Ascending aorta (tissue), 2 donors: ENCODE results near the gene EXOC3L1. TPM values are rescaled to one million over a fixed set of nuclear protein-coding genes. Genes with fewer than 3 reads are reported as not detected.

Source experiments
- DNase-seq, 2 donors: peaks; one replicate each; pipeline ENCODE4 v3.0.0-alpha.2; 2019; ENCODE audit warnings: low spot score in 2 of 2
- H3K27ac ChIP-seq, 2 donors: fragments of 200-600 bp; sonication (generic); one replicate each; pipeline ENCODE4 v1.5.1; 2016 to 2017; ENCODE audit warnings: mild to moderate bottlenecking in 1 of 2
- H3K27me3 ChIP-seq: fragments of 200-600 bp; sonication (generic); one replicate; pipeline ENCODE4 v1.5.1; 2017
- H3K36me3 ChIP-seq, 2 donors: fragments of 200-600 bp; sonication (generic); one replicate each; pipeline ENCODE4 v1.5.1; 2016
- H3K4me1 ChIP-seq, 2 donors: fragments of 200-600 bp; sonication (generic); one replicate each; pipeline ENCODE4 v1.5.1; 2016 to 2017; ENCODE audit warnings: mild to moderate bottlenecking in 1 of 2
- H3K4me3 ChIP-seq, 2 donors: fragments of 200-600 bp; sonication (generic); one replicate each; pipeline ENCODE4 v1.5.1; 2016 to 2017; ENCODE audit warnings: mild to moderate bottlenecking in 1 of 2
- H3K9me3 ChIP-seq, 2 donors: fragments of 200-600 bp; sonication (generic); one replicate each; pipeline ENCODE4 v1.5.1; 2016
- intact Hi-C: fragments of 100-400 bp; cut with DNase I; formaldehyde crosslinking; loops from one replicate; pipeline ENCODE4 v1.15.1; 2023
- total RNA-seq: library from RNA; depleted of rRNA; stranded (reverse); fragments of >200 nt; gene quantifications from one replicate; pipeline ENCODE4 v1.1.0, GENCODE V29; 2016
- TF ChIP-seq, protein P1 (sequence below), 3 experiments: fragments of 200-600 bp in 2 of 3; fragments of 450-650 bp in 1 of 3; sonication (generic) in 2 of 3; IDR thresholded peaks; one replicate each; pipeline ENCODE4 v1.5.1; 2016 to 2019; ENCODE audit warnings: antibody characterized with exemption in 3 of 3, mild to moderate bottlenecking in 1 of 3, moderate library complexity in 1 of 3

Gene EXOC3L1
- total RNA-seq, 1 donor from 2014 or later: 11.2 TPM

DNA sequence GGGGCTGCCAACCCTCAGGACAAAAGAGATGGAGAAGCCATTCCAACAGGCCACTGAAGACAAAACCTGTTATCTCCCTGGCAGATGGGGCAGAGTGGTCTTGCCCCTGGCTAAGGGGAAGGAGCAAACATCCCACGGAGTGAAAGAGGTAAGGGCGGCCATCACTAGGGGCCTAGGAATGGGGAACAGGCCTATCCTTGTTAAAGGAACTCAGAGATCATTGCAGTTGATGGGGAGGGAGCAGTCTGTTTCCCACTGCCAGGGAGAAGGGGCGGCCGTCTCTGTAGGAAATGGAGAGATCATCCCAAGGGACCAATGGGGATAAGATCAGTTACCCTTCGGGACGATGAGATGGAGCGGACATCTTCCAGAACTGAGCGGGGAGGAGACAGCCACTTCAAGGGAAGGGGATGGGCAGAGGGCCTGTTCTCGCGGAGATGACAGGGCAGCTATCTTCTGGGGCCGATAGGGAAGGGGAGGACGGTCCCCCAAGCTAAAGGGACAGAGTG is 36.4 kb upstream of the EXOC3L1 start:
- Histone ChIP-seq H3K4me1 (peaks cover 6 to 15% of the 10 kb centered on the region in 2 donors), H3K27ac (peak overlapping the region; percentile 80 to 88), H3K9me3 (no peaks in the 10 kb centered on the region), H3K4me3 (peak overlapping the region; percentile 87 to 96), H3K36me3 (peaks cover 32 to 38% of the 10 kb centered on the region in 2 donors), H3K27me3 (no peaks in the 10 kb centered on the region)
- intact Hi-C loops: loop anchor here (2.0 kb wide), 1 partner anchor 34 kb away; the partner anchor contains the start of gene E2F4
- no peak for DNase-seq
- TF ChIP-seq, protein P1, sequence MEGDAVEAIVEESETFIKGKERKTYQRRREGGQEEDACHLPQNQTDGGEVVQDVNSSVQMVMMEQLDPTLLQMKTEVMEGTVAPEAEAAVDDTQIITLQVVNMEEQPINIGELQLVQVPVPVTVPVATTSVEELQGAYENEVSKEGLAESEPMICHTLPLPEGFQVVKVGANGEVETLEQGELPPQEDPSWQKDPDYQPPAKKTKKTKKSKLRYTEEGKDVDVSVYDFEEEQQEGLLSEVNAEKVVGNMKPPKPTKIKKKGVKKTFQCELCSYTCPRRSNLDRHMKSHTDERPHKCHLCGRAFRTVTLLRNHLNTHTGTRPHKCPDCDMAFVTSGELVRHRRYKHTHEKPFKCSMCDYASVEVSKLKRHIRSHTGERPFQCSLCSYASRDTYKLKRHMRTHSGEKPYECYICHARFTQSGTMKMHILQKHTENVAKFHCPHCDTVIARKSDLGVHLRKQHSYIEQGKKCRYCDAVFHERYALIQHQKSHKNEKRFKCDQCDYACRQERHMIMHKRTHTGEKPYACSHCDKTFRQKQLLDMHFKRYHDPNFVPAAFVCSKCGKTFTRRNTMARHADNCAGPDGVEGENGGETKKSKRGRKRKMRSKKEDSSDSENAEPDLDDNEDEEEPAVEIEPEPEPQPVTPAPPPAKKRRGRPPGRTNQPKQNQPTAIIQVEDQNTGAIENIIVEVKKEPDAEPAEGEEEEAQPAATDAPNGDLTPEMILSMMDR (IDR thresholded peaks at IDR 0.05): no peak

DNA sequence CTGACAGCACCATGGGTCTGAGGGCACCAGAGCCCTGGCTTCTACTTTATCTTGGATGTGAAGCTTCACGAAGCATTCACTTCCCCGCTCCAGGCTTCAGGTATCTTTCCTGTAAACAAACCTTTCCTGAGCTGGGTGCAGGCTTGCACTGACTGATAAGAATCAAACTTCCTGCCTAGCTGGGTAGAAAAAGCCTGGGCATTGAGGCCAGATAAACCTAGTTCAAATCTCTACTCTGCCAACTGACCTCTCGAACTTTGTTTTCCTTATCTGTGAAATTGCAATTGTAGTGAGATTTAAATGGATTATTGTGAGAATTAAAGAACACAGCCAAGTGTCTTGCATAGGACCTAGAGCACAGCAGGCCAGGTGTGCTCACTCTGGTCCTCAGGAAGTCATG is 34.1 kb upstream of the EXOC3L1 start:
- Histone ChIP-seq H3K27ac (no peak overlapping the region), H3K4me1 (peaks cover 6 to 15% of the 10 kb centered on the region in 2 donors), H3K36me3 (peaks cover 8 to 14% of the 10 kb centered on the region in 2 donors), H3K27me3 (no peaks in the 10 kb centered on the region), H3K4me3 (no peak overlapping the region), H3K9me3 (no peaks in the 10 kb centered on the region)
- TF ChIP-seq, protein P1 (IDR thresholded peaks at IDR 0.05): no peak
- no peak for DNase-seq
- intact Hi-C loops: no loop called here

DNA sequence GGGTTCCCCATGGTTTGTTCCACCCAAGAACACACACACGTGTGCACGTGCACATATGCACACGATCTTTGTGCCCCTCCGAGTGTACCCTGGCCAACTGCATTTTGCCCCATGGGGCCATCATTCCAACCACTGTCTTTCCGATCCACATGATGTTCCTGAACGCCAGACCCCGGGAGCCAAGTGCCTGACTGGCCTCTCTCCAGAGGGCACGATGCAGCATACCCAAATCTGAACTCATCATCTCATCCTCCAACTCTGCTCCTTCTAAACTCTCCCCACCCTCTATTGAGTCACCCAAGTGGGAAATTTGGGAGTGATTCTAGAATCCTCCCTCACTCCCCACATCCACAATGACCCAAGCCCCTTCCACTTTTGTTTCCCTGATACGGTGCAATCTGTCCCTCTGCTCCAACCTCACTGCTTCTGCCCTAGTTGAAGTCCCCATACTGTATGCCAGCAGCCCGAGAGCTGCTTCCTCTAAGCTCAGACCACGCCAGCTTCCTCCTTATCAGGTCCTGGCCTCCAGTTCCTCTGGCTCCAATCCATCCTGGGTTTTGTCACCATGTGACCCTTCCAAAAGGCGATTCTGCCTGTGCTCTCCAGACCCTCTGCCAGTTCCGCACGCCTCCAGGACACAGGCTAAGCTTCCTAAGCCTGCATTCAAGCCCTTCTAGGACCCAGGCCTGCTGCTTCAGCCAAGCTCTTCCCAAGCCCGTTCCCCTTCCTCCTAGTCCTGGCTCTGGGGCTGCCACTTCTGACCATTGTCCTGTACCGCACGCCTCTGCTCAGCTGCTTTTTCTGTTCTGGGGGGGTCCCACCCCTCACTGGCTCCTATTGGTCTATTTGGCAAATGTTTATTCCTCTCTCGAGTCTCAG is 26.9 kb upstream of the EXOC3L1 start:
- peak overlapping the region; percentile 14 to 22 for H3K27ac ChIP-seq
- H3K36me3 ChIP-seq: no peaks in the 10 kb centered on the region
- no peaks in the 10 kb centered on the region for H3K27me3 ChIP-seq
- no peak overlapping the region for H3K4me3 ChIP-seq
- intact Hi-C loops: no loop called here
- no peaks in the 10 kb centered on the region for H3K4me1 ChIP-seq
- peak in 1 of 2 donors; percentile 77 for DNase-seq
- H3K9me3 ChIP-seq: no peaks in the 10 kb centered on the region
- TF ChIP-seq, protein P1 (IDR thresholded peaks at IDR 0.05): no peak

DNA sequence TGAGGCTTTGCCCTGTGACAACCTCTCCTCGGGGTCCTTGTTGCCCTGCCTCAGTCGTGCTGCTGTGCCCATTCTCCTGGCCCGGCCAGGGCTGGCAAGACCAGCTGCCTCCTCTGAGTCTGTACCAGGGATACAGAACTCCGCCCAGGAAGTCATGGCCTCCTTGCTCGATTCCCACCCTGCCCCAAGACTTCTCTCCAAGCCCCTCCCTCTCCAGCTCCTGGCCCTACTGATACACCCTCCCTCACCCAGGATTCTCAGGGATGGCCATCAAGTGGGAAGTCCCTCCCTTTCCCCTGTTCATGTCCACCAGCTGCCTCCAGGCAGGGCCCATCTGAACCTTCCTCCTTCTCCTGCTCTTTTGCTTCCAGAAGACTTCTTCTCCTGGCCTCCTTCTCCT is 25.8 kb upstream of the EXOC3L1 start:
- Histone ChIP-seq H3K36me3 (peaks cover 0 to 2% of the 10 kb centered on the region in 2 donors), H3K4me3 (no peak overlapping the region), H3K4me1 (no peaks in the 10 kb centered on the region), H3K27me3 (no peaks in the 10 kb centered on the region), H3K9me3 (no peaks in the 10 kb centered on the region), H3K27ac (no peak overlapping the region)
- no peak for DNase-seq
- intact Hi-C loops: no loop called here
- TF ChIP-seq, protein P1 (IDR thresholded peaks at IDR 0.05): no peak

DNA sequence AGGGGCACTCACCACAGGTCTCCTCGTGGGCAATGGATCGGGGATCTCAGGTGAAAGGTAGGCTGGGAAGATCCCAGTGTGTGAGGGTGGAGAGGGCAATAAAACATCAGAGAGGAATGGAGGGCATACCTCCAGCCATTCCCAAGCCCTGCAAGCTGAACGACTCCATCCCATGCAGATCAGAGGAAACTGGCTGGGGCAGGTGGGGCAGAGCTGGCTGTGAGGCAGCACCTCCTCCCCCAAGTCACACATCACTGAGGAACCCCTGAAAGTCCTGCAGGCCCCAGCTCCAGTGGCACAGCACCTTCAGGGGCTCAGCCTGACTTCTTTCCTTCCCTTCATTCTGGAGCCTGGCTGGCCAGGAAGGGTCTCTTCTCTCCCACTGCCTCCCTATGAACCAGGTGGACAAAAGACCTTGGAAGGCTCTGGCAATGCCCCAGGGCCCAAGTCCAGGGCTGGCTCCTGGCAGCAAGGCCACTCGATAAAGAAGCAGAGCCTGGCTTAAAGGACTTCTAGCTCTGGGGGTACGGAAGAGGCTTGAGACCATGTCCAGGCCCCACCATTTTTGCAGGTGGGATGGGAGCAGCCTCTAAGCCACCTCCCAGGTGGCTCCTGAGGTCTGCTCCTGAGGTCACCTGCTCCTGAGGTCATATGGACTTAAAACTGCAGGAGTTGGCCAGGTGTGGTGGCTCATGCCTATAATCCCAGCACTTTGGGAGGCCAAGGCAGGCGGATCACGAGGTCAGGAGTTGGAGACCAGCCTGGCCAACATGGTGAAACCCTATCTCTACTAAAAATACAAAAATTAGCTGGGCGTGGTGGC is 23.5 kb upstream of the EXOC3L1 start:
- TF ChIP-seq, protein P1 (IDR thresholded peaks at IDR 0.05): no peak
- Histone ChIP-seq H3K9me3 (no peaks in the 10 kb centered on the region), H3K27me3 (no peaks in the 10 kb centered on the region), H3K36me3 (peaks cover 0 to 6% of the 10 kb centered on the region in 2 donors), H3K27ac (no peak overlapping the region), H3K4me1 (no peaks in the 10 kb centered on the region), H3K4me3 (no peak overlapping the region)
- intact Hi-C loops: no loop called here
- DNase-seq: no peak
